GM21526 (cell line): Measurements from ENCODE around the gene NACAD.
"Not testable (repeated sequence)": the region's sequence is repeated elsewhere in the genome, so short reads cannot be mapped to it uniquely, and the experiment has no call there.

ENCODE experiments used
- ATAC-seq: cut with Tn5 transposase; IDR thresholded peaks from one replicate; pipeline ENCODE4 v1.9.1; 2021; ENCODE audit warnings: moderate library complexity; ENCODE audit not compliant: unreplicated experiment, low FRiP score

NACAD gene

GRCh38 chr7:45060295-45060694 lies 28.5 kb downstream of the NACAD start:
- no peak for ATAC-seq

GRCh38 chr7:45057878-45058277 lies 30.9 kb downstream of the NACAD start:
- no peak for ATAC-seq

- no peak for ATAC-seq
Measured at GRCh38 chr7:45055594-45056219, 33.1 kb downstream of the NACAD start.

- no peak for ATAC-seq
Measured at GRCh38 chr7:45055016-45055415, 33.8 kb downstream of the NACAD start.

GRCh38 chr7:45054442-45054841 lies 34.3 kb downstream of the NACAD start:
- ATAC-seq = no peak

GRCh38 chr7:45053941-45054340 lies 34.8 kb downstream of the NACAD start:
- ATAC-seq = no peak

- ATAC-seq = no peak
Measured at GRCh38 chr7:45053401-45053800, 35.4 kb downstream of the NACAD start.

- no peak for ATAC-seq
Measured at GRCh38 chr7:45052011-45052410, 36.8 kb downstream of the NACAD start.

DNA sequence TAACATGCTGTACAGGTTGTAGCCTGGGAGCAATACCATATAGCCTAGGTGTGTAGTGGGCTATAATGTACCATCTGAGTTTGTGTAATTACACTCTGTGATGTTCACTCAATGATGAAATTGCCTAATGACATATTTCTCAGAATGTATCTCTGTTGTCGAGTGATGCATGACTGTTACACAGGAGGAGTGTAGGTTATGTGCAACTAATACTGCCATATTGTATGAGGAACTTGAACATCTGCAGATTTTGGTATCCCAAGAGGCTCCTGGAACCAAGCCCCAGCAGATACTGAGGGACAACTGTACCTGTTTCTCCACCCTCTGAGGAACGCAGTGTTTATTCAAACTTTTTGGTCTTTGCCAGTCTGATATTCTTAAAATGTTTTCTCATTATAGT lies 38.6 kb downstream of the NACAD start:
- ATAC-seq = no peak

DNA sequence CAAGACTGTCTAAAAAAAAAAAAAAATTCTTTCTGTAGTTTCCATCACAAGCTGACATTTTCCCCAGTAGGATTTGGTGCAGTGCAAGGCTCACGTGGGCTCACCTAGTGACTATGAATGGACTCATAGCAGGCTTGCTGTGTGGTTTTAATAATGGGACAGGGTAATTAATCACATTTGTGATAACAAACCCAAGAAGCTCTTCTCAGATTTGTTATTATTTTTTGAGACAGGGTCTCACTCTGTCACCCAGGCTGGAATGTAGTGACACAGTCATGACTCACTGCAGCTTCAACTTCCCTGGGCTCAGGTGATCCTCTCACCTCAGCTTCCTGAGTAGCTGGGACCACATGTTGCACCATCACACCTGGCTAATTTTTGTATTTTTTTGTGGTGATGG lies 40.0 kb downstream of the NACAD start:
- no peak for ATAC-seq

- ATAC-seq = no peak
Measured at GRCh38 chr7:45044338-45044737, 44.4 kb downstream of the NACAD start.

- no peak for ATAC-seq
Measured at GRCh38 chr7:45039106-45039505, 49.7 kb downstream of the NACAD start.

- no peak for ATAC-seq
Measured at GRCh38 chr7:45037876-45038275, 50.9 kb downstream of the NACAD start.

DNA sequence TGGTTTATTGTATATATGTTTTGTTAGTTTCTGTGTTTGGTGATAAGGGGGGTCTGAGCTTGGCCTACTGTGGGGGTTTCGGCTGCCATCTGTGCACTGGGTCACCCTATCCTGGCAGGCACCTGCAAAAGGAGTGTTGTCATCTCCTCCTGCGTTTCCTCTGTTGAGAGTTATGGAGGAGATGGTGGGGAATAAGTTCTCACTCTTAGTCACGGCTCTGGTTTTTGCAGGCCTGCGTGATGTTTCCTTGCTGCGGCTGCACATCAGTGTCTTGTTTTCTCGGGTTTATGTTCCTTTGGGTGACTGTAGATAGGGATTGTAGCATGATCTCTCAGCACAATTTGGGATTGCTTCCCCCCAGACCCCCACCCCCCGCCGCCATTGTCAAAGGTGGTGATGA lies 52.0 kb downstream of the NACAD start:
- ATAC-seq = no peak

DNA sequence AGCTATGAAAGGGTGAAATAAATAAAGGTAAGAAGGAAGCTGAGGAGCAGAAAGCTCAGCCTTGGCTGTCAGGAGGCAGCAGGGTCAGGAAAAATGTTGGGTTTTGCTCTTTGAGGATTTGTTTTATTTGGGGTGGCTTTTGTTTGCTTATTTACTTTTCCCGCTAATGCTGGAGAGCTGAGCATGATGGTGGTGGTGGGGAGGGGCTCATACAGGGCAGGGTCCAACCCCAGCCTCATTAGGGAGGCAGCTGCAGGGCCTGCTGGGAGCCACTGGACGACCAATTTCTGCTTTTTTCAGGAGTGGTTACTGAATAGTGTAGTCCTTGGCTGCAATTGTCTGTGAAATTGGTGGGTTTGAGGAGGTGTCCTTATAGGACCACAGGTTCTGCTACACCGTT lies 52.5 kb downstream of the NACAD start:
- no peak for ATAC-seq

GRCh38 chr7:45035893-45036292 lies 52.9 kb downstream of the NACAD start:
- ATAC-seq = no peak

DNA sequence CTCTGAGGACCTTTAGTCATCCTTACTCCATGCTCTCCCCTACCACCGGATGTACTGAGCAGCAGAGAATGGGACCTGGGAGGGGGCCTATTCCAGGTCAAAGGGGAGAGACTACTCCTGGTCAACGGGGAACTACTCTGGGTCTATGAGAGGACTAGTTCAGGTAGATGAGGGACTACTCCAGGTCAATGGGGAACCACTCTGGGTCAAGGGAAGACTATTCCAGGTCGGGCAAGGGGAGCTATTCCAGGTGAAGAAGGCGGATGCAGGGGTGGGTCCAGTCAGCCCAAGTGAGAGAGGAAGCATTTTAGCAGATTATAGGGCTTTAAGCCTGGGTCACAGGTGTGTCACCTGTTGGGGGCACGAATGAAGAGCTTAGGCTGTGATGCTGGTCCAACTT lies 53.4 kb downstream of the NACAD start:
- ATAC-seq = no peak

GRCh38 chr7:45034710-45035109 lies 54.1 kb downstream of the NACAD start:
- not testable (repeated sequence) for ATAC-seq

DNA sequence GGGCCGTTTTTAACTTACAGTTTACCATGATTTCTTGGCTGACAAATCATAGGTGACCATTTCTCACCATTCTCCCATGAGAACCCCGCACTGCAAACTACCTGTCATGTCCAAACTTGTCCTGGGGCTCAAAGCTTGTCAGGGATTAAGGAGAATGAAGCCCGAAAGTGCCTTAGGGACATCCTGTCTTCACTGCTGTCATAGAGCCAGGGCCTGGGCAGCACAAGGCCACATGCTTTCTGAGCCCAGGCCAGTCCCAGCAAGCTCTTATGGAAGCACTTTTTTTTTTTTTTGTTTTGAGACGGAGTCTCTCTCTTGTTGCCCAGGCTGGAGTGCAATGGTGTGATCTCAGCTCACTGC lies 54.9 kb downstream of the NACAD start:
- ATAC-seq = no peak

DNA sequence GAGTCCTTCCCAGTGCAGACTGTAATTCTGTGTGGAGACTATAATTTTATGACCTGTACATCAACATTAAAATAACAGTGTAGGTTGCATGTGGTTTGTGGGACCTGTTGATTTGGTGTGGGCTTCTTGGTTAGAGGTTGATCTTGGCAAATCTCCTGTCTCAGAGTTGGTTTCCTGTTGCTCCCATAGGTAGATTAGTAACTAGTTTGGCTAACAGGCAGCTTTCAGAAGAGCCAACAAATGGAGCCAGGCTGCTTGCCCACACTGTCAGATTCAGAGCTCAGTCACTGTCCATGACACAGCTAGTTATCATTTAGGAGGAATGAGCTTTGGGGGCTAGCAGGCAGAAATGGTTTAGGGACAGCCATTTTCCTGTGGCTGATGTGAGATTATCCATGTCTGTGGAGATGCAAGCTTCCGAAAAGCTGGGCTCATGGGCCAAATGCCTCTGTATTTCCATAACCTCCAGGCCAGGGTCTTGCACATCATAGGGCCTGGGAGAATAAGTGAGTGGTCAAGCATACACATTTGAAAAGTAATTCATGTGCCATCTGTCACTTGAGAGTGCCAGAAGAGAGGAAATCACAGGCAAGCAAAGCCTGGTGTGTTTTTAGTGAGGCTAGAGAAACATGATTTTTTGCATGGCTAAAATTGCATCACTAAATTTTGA lies 55.4 kb downstream of the NACAD start:
- ATAC-seq = no peak

DNA sequence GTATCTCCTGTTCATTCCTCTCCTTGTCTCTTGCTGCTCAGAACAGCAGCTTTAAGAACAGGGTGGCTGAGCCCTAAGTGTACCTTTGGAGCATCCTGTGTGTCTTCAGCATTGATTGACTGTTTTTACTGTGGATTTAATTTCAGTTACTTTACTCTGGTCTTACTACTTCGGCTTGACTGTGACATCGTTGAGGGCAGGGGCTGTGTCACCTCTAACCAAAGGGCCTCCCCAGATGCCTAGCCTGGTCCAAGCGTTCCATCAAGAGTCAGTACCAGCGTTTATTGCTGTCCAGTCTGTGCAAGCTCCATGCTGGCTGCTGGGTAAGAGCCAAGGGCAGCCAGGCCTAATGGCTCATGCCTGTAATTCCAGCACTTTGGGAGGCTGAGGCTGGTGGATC lies 56.3 kb downstream of the NACAD start:
- ATAC-seq = no peak

DNA sequence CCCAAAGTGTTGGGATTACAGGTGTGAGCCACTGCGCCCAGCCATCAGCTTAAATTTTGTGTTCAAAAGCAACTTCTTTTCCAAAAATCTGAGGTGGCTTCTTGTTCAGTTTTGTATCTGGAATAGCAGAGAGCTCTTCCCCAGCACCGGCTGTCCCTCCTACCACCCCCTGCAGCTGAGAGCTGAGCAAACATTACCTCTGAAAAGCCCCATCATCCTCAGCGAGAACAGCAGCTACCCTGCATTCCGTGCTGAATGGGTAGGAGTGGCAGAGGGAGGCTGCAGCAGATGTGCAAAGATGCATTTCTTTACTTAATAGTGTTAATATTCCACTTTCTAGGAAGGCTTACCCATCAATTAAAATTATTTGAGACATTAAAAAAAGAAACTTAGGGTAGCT lies 56.9 kb downstream of the NACAD start:
- no peak for ATAC-seq
